COR-L47 (cell line): ENCODE results near the gene SPOUT1.
A peak's percentile ranks its signal among the peaks of the same experiment; 100 is the strongest.
"Not testable (repeated sequence)": the region's sequence is repeated elsewhere in the genome, so short reads cannot be mapped to it uniquely, and the experiment has no call there.

Experiments
- DNase-seq: peaks from one replicate; lab custom pipeline; 2025; lab: John Stamatoyannopoulos, UW

The SPOUT1 gene

DNA sequence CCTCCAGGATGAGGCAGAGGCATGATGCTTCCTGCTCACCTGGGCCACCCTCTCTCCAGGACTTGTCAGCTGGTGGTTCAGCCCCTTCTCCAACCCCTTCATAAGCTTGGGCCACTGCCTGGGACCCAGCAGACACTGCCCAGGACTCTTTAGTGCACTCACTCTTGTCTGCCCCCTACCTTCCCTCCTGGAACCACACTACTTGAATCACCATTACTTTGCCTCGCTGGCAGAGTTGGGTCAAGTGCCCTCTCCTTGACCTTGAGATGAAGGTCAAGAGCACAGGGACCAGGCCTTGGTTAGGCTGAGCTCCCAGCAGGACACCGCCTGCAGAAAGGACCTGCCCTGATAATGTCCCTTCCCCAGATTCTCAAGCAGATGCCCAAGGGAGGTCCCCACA is 19.8 kb downstream of the SPOUT1 start:
- no peak for DNase-seq

DNA sequence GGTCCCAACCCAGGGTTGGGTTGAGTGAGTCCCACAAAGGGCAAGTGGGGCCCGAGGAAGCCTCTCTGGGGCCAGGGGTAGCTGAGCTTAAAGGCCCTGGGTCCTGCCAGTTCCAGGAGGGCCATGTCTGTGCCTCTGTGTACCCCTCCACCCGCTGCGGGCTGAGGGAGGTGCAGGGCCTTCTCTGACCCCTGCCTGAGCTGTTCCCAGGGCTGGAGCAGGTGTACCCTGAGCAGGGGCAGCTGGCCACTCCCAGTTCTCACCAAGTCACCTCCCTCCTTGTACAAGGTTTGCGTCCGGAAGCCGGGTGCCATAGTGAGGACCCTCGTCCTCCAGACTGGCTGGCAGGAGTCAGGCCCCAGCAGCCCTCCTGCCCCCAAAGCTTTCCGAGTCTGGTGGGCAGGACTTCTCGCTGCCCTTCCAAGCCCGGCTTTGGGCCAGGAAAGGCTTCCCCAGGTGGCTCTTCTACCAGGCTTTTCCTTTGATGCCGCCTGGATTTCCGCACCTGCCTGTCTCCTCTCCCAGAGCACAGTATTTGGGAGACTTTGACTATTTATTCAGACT is 20.5 kb downstream of the SPOUT1 start:
- DNase-seq = no peak

DNA sequence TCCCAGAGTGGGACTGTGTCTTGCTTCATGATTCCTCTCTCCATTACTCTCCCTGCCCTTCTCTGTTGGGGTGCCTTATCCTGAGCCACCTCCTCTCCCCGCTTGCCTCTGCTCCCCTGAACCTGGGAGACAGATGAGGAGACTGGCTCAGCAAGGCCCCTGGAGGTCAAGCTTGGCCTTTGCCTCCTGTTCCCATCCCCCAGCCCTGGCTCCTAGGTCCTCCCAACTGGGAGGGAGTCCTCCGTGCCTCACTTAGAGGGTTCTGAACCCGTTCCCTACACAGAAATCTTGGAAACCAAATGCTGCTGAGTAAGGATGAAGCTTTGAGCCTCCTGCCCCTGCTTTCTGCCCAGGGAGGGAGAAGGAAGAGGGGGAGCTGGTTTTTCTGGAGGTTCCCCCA is 21.1 kb downstream of the SPOUT1 start:
- DNase-seq = no peak

DNA sequence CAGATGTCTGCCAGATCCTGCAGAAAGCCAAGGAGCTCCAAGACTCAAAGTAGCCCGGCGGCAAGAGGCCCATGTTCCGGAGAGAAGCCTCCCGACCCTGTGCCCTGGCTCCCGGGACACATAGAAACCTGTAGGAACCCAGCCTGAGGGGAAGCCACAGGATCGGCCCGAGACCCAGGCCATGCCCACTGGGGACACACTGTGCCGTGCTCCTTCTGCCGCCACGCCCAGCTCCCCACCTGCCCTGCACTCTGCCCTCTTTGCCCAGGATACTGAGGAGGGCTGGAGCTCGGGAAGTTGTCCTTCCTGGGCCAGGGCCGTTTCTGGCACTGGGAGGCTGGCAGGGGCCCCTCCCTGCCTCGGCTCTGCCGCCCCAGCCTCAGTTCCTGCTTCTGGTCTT is 21.8 kb downstream of the SPOUT1 start:
- DNase-seq = no peak

DNA sequence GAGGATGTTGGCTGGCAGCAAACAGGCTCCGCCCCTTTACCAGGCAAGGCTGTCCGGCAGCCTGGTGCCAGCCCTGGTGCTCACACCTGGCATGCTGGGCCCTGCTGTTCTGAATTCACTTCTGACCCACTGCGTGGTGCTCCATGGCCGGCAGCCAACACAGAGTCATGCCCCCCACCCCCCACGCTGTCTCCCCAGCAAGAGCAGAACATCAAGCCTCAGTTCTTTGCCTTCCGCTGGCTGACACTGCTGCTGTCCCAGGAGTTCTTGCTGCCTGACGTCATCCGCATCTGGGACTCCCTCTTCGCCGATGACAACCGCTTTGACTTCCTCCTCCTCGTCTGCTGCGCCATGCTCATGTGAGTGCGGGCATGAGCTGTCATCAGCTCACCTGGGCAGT is 23.9 kb downstream of the SPOUT1 start:
- DNase-seq = no peak

DNA sequence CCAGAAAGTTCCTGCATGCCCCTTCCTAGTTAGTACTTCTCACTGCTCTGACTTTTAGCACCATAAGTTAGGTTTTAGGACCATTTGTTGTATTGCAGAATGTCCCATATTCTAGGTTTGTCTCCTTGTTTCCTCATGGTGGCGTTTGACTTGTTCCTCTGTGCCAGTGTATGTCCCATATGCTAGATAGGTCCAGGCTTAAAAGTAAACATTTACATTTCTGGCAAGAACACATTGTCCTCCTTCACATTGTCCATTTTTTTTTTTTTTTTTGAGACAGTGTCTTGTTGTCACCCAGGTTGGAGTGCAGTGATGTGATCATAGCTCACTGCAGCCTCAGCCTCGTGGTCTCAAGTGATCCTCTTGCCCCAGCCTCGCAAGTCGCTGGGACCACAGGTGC is 27.1 kb downstream of the SPOUT1 start:
- no peak for DNase-seq

DNA sequence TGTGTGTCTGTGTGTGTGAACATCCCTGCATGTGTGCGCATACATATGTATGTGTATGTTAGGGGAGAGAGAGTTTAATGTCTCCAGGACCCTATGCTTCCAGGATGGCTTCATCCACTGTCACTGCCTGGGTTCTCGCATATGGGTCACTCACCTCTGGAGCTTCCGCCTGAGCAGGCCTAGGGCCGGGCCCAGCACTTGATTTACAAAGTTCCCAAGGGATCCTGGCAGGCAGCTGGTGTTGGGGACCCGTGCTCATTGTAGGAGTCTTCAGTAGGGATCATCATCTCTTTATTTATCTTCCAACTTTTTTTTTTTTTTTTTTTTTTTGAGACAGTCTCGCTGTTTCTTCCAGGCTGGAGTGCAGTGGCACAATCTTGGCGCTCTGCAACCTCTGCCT is 29.5 kb downstream of the SPOUT1 start:
- DNase-seq = no peak

DNA sequence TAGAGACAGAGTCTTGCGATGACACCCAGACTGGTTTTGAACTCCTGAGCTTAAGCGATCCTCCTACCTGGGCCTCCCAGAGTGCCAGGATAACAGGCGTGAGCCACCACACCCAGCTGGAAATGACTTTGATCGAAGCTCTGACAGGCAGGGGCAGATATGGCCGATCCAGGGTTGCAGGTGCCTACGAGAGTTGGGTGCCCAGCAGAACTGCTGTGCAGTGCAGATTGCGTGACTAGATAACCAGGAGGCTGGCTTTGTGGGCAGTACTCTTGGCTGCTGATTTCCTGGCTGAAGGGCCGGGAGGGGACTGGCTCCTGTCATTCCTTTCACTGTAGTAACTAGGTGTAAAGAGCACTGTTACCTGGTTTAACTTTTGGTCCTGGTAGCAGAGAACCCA is 30.7 kb downstream of the SPOUT1 start:
- no peak for DNase-seq

DNA sequence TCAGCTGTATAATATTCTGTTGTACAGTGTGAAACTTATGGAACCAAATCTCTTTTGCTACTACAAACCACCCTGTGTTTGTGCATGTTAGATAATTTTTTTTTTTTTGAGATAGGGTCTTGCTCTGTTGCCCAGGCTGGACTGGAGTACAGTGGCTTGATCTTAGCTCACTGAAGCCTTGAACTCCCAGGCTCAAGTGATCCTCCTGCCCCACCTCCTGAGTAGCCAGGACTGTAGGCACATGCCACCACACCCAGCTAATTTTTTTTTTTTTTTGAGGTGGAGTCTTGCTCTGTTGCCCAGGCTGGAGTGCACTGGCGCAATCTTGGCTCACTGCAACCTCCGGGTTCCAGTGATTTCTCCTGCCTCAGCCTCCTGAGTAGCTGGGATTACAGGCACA is 34.6 kb downstream of the SPOUT1 start:
- not testable (repeated sequence) for DNase-seq

DNA sequence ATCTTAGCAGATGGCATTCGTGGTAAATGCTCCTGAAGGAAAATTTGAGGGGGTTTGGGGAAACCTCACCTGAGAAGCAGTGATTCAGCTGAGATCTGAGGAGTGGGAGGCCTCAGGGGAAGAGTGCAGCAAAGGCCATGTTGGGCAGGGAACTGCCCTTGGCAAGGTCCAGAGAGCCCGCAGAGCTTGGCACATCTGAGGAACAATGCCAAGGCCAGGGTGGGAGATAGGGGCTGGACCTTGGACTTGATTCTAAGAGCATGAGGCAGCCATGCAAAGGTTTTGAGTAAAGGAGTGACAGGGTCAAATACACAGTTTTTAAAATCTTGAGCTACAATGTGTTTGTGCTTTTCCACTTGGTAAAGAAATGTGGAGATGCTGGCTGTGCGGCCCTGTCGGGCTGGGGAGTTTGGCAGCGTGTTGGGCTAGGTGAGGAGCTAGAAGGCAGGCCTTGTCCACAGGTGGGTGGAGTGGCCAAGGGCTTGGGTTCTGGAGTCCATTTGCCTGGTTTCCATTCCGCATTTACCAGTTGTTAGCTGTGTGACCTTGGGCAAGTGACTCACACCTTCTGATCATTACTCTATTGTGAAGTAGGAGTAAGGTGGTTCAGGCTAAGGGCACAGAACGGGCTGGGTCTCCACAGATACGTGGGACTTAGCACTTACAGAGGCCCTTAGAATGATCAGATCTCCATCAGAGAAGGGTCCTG is 36.5 kb downstream of the SPOUT1 start:
- no peak for DNase-seq

DNA sequence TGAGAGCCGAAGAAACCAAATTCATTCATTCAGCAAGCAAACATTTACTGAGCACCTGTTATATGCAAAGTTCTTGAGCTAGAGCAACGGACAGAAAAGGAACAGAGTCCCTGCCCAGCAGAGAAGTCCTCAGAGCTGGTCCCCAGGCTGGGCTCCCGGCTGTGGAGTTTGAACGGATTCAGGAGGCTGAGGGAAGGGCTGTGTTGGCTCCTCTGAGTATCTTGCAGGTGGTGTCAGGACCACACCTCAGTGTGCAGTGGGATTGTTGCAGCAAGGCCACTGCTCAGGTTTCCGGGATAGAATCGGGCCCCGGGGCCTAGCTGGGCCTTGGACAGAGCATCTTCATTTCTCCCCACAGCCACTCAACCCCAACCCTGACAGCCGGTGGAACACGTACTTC is 37.5 kb downstream of the SPOUT1 start:
- DNase-seq = no peak

DNA sequence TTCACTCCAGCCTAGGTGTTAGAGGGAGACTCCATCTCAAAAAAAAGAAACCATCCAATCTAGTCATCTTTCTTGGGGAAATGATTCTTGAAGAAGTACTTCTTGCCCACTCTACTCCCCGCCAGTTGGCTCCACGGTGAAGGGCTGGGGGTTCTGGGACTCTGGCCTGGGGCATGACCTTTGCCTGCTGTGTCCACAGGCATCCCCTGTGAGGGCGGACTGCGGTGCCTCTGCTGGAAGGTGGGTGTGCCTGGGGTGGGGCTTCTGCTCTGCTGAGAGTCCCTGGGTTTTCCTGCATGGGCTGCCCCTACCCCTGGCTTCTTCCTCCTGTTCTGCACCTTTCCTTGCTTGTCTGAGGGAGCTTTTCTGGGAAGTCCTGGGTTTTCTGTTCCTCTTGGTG is 39.1 kb downstream of the SPOUT1 start:
- no peak for DNase-seq

DNA sequence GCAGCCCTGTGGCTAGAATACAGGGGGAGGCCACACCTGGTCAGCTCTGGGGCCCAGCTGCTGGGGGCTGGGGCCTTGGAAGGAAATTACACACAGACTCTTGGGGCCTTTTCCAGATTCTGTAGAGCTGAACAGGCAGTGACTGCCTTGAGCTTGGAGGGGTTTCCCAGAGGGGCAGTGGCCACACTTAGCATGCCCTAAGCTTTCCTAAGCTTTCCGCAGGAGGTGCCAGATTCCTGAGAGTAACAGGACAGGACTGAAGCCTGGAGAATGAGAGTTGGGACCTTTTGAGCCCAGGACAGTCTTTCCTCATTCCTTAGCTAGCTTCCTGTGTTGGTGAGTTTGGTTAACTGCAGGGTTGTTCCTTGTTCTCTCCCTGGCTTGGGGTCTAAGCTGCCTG is 41.1 kb downstream of the SPOUT1 start:
- DNase-seq = no peak

DNA sequence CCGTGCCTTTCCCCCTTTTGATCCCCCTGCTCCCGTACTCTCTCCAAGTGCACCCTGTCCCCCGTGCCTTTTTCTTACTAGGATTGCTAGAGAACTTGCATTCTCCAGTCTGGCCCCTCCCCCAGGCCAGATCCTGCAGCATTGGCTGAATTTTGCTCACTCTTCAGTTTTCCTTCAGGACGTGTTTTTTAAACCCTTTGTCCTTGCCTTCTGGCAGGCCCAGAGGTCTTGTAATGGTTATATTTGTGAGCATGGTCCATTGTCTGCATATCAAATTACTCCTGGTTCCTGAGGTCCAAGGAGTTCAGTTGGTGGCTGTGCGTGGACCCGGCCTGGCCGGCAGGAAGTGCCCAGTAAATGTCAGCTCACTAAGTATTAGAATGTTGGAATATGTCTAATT is 41.9 kb downstream of the SPOUT1 start:
- DNase-seq = no peak

DNA sequence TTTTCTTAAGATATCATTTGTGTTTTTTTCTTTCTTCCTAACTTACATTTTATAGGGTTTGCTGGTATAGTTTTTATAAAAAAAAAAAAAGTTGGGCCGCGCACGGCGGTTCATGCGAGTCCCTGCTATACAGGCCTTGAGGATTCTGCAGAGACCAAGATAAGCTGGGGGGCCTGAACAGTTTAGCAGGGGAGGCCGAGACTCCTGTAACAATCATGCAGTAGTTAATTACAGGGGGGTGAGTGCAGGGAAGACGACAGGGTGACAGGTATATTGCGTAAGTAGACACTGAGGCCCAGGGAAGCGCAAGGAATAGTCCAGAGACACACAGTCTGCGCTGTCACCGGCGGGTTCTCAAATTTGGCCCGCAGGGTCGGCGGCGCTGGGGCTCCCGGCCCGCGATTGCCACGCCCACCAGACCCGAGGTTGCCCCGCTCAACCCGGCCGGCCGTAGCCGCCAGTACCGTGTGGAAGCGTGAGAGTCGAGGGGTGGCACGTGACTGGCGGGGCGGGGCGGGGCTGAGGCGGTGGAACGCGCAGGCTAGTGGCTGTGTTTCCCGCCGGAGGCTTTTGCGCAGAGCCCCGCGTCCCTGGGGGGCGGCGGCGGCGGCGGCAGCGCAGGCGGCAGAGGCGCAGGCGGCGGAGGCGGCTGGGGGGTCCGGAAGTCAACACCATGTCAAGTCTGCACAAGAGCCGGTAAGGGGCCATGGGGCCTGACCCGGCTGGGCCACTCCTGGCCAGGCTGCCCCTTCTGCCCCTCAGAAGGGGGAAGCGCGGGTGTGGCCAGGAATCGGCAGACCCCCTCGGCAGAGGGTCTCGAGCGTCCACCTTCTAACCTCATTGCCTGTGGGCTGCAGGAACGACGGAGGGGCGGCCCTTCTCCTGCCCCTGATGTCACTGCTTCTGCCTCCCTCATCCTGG is 42.7 kb downstream of the SPOUT1 start, which contains the start of gene TBC1D13:
TBC1D13 (plus strand) TSS at position 573 of the 921 bp plus-strand sequence; CDS start at position 674, 101 bp downstream.
- peak; percentile 81 for DNase-seq

DNA sequence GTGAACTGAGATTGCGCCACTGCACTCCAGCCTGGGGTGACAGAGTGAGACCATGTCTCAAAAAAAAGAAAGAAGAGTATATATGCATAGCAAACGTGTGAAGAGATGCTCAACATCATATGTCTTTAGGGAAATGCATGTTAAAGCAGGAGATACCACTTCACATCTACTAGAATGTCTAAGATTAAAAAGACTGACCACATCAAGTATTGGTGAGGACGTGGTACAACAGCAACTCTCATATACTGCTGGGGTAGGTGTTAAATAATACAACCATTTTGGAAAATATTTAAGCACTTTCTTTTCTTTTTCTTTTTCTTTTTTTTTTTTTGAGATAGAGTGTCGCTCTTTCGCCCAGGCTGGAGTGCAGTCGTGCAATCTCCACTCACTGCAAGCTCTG is 44.2 kb downstream of the SPOUT1 start:
- no peak for DNase-seq

DNA sequence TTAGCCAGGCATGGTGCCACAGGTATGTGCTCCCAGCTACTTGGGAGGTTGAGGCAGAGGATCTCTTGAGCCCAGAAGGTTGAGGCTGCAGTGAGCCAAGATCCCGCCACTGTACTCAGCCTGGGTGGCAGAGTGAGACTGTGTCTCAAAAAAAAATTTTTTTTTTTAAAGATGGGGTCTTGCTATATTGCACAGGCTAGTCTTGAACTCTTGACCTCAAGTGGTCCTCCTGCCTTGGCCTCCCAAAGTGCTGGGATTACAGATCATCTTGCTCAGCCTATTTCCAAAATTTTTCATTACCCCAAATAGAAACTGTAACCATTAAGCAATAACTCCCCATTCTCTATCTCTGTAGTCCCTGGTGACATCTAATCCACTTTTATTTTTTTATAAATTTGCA is 46.9 kb downstream of the SPOUT1 start:
- no peak for DNase-seq

DNA sequence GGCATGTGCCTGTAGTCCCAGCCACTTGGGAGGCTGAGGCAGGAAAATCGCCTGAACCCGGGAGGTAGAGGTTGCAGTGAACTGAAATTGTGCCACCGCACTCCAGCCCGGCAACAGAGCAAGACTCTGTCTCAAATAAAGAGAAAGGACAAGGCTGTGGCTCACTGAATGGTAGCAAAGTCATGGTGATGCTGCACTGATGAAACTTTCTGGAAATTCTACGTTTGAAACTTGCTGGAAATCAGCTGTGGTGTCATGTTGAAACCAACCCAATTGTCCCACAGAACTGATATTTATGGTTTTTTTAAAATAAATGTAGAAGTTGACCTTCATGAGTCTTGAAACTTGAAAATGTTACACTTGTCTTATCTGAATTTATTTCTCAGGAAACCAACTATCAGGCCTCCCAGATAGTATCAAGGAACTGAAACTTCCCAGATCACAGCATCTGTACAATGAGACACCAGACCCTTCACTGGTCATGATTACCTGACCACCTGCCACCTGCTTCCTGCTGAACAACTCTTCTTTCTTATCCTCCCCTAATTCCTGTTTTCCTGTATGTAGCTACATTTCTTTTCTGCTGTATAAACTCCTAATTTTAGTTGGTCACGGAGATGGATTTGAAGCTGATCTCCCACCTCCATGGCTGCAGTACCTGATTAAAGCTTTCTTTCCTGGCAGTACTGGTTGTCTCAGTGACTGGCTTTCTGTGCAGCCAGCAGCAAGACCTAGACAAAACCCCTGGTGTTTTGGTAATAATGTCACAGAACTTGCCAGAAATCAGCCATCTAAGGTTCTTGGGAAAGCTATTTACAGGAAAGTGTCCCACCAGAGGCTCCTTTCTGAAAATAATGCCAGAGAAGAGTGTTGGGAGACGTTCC is 48.2 kb downstream of the SPOUT1 start:
- no peak for DNase-seq

DNA sequence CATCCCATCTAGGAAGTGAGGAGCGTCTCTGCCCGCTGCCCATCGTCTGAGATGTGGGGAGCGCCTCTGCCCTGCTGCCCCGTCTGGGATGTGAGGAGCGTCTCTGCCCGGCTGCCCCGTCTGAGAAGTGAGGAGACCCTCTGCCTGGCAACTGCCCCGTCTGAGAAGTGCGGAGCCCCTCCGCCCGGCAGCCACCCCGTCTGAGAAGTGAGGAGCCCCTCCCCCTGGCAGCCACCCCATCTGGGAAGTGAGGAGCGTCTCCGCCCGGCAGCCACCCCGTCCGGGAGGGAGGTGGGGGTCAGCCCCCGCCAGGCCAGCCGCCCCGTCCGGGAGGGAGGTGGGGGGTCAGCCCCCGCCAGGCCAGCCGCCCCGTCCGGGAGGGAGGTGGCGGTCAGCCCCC is 49.5 kb downstream of the SPOUT1 start:
- DNase-seq = not testable (repeated sequence)

DNA sequence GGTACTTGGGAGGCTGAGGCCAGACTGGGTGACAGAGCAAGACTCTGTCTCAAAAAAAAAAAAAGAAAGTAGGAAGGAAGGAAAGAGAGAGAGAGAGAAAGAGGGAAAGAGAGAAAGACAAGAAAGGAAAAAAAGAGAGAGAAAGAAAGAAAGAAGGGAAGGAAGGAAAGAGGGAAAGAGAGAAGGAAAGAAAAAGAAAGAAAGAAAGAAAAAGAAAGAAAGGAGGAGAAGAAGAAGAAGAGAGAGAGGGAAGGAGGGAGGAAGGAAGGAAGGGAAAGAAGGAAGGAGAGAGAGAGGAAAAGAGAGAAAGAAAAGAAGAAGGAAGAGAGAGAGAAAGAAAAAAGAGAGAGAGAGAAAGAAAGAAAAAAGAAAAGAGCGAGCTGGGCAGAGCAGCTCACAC is 54.8 kb downstream of the SPOUT1 start:
- DNase-seq = no peak

DNA sequence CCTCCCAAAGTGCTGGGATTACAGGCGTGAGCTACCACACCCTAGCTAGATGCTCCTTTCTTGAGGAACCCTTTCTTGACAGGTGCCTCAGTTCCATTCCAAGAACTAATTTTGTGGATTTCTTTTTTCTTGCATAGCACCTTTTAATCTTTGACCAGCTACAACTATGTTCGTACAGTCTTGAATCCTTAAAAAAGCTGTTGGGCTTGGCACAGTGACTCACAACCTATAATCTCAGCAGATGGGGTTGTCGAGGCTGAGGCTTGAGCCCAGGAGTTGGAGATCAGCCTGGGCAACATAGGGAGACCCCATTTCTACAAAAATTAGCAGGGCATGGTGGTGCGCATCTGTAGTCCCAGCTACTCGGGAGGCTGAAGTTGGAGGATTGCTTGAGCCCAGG is 56.5 kb downstream of the SPOUT1 start:
- DNase-seq = no peak
